Fibroblast of skin of back (primary cell): ENCODE data around the gene GPR15. TPM values are rescaled to one million over a fixed set of nuclear protein-coding genes. Genes with fewer than 3 reads are reported as not detected.
A peak's percentile ranks its signal among the peaks of the same experiment; 100 is the strongest.

Experiments used
- DNase-seq: peaks from one replicate; pipeline ENCODE4 v3.0.0-alpha.2; 2013
- polyA plus RNA-seq, 2 experiments: library from polyadenylated mRNA; unstranded; fragments of 120-200 nt; gene quantifications; one replicate each; pipeline ENCODE4 v1.2.1, GENCODE V29; 2013; ENCODE audit not compliant: insufficient read length in 2 of 2

The GPR15 gene
- not detected for polyA plus RNA-seq (2013, experiment 1 of 2; ENCODE audit: insufficient read length)
- polyA plus RNA-seq (2013, experiment 2 of 2; ENCODE audit: insufficient read length), result not detected

GRCh38 chr3:98531622-98532274 lies at the start of gene GPR15:
Gene GPR15 (plus strand): TSS chr3:98531978. CDS start chr3:98532034, 56 bp downstream.
- DNase-seq, result no peak

- DNase-seq, result no peak
Observed at GRCh38 chr3:98482717-98483482, 48.9 kb upstream of the GPR15 start.

- DNase-seq, result no peak
Observed at GRCh38 chr3:98483626-98484025, 48.2 kb upstream of the GPR15 start.

- DNase-seq, result no peak
Observed at GRCh38 chr3:98497381-98497780, 34.4 kb upstream of the GPR15 start, which contains the start of gene OR5K2. Gene OR5K2 (plus strand): TSS chr3:98497681. CDS start chr3:98497681, 0 bp downstream.

GRCh38 chr3:98500019-98500418 lies 31.8 kb upstream of the GPR15 start:
- DNase-seq, result no peak

GRCh38 chr3:98501270-98501669 lies 30.5 kb upstream of the GPR15 start:
- DNase-seq, result no peak

- no peak for DNase-seq
Observed at GRCh38 chr3:98501863-98502576, 29.8 kb upstream of the GPR15 start.

GRCh38 chr3:98504539-98504938 lies 27.2 kb upstream of the GPR15 start:
- DNase-seq, result no peak

GRCh38 chr3:98508582-98508981 lies 23.2 kb upstream of the GPR15 start:
- DNase-seq, result no peak

- DNase-seq, result no peak
Observed at GRCh38 chr3:98512576-98512975, 19.2 kb upstream of the GPR15 start.

GRCh38 chr3:98513091-98513511 lies 18.7 kb upstream of the GPR15 start:
- no peak for DNase-seq

- no peak for DNase-seq
Observed at GRCh38 chr3:98513736-98514135, 18.0 kb upstream of the GPR15 start.

- no peak for DNase-seq
Observed at GRCh38 chr3:98514948-98515347, 16.8 kb upstream of the GPR15 start.

- DNase-seq, result no peak
Observed at GRCh38 chr3:98518816-98519215, 13.0 kb upstream of the GPR15 start.

- DNase-seq, result peak; percentile 38
Observed at GRCh38 chr3:98519351-98519750, 12.4 kb upstream of the GPR15 start.

- peak; percentile 63 for DNase-seq
Observed at GRCh38 chr3:98521897-98522543, 9.8 kb upstream of the GPR15 start.

- DNase-seq, result peak; percentile 97
Observed at GRCh38 chr3:98522544-98523281, 9.1 kb upstream of the GPR15 start, which contains the start of gene CLDND1. Gene CLDND1 (minus strand): TSS chr3:98522902. CDS start chr3:98521424, 1,478 bp downstream.

GRCh38 chr3:98525494-98525893 lies 6.3 kb upstream of the GPR15 start:
- DNase-seq, result no peak

- no peak for DNase-seq
Observed at GRCh38 chr3:98528474-98529346, 3.1 kb upstream of the GPR15 start.

- DNase-seq, result no peak
Observed at GRCh38 chr3:98529856-98530459, 1.8 kb upstream of the GPR15 start.
